Liver (tissue), 3 donors: ENCODE results near the gene SCNN1A.

Source experiments
- CTCF ChIP-seq: fragments of 150-350 bp; IDR thresholded peaks from 2 replicates; pipeline ENCODE4 v1.5.1; 2017; ENCODE audit warnings: improper control_type of control experiment, low read depth, low read length; ENCODE audit not compliant: missing input control
- HNF4G ChIP-seq: IDR thresholded peaks from 2 replicates; pipeline ENCODE4 v1.6.1; 2016; ENCODE audit warnings: antibody characterized with exemption
- RXRA ChIP-seq, 2 donors: IDR thresholded peaks; 2 replicates each; pipeline ENCODE4 v1.6.1; 2017 to 2018; ENCODE audit warnings: antibody characterized with exemption in 2 of 2, mild to moderate bottlenecking in 1 of 2
- SP1 ChIP-seq: IDR thresholded peaks from 2 replicates; pipeline ENCODE4 v1.6.1; 2018; ENCODE audit warnings: antibody characterized with exemption, mild to moderate bottlenecking
- TAF1 ChIP-seq: conservative IDR thresholded peaks from 2 replicates; pipeline ENCODE4 v1.6.1; 2016; ENCODE audit warnings: antibody characterized with exemption, mild to moderate bottlenecking
- TF ChIP-seq, protein P1 (sequence below): IDR thresholded peaks from 2 replicates; pipeline ENCODE4 v1.6.1; 2016; ENCODE audit warnings: antibody characterized with exemption
- TF ChIP-seq, protein P2 (sequence below): IDR thresholded peaks from 2 replicates; pipeline ENCODE4 v1.6.1; 2016; ENCODE audit warnings: antibody characterized with exemption, mild to moderate bottlenecking
- donor health status: healthy.
- donor health status: healthy.

DNA sequence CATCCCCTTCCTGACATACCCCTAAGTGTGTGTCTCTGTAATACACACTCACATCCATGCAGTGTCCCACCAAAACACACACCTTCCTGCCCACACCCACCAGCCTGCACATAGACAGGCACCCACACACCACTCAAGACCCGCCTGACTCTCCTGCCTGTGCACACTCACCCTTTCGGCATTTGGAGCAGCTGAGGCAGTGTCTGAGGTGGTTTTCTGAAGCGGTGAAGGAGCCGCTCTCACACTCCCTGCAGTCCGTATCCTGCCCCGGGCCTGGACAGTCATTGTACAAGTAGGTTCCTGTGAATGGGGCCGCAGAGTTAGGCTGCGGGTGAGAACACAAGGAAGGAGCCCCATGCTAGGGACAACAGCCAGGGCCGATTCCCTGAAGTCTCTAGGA is 41.8 kb downstream of the SCNN1A start:
- TF ChIP-seq CTCF (no peak), SP1 (no peak), RXRA (IDR thresholded peaks at IDR 0.05) (no peak), TAF1 (no peak), HNF4G (no peak)
- TF ChIP-seq, protein P1, sequence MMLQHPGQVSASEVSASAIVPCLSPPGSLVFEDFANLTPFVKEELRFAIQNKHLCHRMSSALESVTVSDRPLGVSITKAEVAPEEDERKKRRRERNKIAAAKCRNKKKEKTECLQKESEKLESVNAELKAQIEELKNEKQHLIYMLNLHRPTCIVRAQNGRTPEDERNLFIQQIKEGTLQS: no peak
- TF ChIP-seq, protein P2, sequence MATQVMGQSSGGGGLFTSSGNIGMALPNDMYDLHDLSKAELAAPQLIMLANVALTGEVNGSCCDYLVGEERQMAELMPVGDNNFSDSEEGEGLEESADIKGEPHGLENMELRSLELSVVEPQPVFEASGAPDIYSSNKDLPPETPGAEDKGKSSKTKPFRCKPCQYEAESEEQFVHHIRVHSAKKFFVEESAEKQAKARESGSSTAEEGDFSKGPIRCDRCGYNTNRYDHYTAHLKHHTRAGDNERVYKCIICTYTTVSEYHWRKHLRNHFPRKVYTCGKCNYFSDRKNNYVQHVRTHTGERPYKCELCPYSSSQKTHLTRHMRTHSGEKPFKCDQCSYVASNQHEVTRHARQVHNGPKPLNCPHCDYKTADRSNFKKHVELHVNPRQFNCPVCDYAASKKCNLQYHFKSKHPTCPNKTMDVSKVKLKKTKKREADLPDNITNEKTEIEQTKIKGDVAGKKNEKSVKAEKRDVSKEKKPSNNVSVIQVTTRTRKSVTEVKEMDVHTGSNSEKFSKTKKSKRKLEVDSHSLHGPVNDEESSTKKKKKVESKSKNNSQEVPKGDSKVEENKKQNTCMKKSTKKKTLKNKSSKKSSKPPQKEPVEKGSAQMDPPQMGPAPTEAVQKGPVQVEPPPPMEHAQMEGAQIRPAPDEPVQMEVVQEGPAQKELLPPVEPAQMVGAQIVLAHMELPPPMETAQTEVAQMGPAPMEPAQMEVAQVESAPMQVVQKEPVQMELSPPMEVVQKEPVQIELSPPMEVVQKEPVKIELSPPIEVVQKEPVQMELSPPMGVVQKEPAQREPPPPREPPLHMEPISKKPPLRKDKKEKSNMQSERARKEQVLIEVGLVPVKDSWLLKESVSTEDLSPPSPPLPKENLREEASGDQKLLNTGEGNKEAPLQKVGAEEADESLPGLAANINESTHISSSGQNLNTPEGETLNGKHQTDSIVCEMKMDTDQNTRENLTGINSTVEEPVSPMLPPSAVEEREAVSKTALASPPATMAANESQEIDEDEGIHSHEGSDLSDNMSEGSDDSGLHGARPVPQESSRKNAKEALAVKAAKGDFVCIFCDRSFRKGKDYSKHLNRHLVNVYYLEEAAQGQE: no peak
